ENCODE results near the gene THAP8. TPM values are rescaled to one million over a fixed set of nuclear protein-coding genes. Genes with fewer than 3 reads are reported as not detected.

Gene THAP8, protein sequence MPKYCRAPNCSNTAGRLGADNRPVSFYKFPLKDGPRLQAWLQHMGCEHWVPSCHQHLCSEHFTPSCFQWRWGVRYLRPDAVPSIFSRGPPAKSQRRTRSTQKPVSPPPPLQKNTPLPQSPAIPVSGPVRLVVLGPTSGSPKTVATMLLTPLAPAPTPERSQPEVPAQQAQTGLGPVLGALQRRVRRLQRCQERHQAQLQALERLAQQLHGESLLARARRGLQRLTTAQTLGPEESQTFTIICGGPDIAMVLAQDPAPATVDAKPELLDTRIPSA
- 2.6 and 3.5 TPM in 2 replicates for total RNA-seq

DNA sequence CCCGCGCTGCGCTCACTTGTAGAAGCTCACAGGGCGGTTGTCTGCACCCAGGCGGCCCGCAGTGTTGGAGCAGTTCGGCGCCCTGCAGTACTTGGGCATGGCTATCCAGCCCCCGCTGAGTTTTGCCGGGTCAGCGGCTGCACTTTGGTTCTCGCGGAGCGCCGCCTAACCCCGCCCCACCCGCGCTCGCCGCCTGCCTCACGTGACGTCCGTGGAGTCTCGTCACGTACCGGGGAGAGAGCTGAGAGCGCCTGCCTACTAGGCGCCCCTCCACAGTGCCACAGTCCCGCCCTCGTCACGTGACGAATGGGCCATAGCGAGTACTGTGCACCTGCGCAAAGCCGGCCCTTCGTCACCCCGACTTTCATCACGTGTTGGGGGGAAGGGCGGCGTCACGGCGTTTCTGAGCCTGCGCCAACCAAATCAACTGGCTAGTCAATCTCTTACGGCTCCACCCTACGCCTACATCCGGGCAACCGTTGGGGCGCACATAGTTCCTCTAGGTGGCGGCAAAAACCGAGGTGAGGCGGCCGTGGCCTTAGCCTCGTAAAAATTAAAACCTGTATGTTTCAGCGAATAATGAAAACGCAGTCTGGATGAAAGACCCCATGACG lies at the start of gene THAP8:
THAP8 (minus strand) TSS at position 167 of the 614 bp plus-strand sequence; CDS start at position 99, 68 bp downstream.
- intact Hi-C loops (cut with micrococcal nuclease) = loop anchor here (1.0 to 2.0 kb wide), 22 partner anchors 21 to 1025 kb away; partner anchors contain the start of genes ALKBH6, ARHGAP33, CLIP3 and LIN37

DNA sequence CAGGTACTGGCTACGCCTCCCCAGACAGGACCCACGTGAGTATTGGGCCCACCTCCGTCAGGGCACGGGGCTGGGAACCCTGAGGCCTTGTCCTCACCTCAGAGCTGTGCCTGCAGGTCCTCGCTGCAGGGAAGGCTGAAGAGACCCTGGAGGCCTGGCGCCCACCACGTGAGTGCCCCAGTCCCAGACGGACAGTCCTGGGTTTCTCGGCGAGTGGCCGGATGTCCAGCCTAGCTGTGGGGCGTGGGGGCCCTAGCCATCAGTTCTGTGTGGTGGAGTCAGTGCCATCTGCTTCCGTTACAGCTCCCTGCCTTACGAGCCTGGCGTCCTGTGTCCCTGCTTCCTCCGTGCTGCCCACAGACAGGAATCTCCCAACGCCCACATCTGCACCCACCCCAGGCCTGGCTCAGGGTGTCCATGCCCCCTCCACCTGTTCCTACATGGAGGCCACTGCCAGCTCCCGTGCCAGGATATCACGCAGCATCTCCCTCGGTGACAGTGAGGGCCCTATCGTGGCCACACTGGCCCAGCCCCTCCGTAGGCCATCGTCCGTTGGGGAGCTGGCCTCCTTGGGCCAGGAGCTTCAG lies 49.0 kb upstream of the THAP8 start:
- intact Hi-C loops (cut with micrococcal nuclease) = no loop called here

DNA sequence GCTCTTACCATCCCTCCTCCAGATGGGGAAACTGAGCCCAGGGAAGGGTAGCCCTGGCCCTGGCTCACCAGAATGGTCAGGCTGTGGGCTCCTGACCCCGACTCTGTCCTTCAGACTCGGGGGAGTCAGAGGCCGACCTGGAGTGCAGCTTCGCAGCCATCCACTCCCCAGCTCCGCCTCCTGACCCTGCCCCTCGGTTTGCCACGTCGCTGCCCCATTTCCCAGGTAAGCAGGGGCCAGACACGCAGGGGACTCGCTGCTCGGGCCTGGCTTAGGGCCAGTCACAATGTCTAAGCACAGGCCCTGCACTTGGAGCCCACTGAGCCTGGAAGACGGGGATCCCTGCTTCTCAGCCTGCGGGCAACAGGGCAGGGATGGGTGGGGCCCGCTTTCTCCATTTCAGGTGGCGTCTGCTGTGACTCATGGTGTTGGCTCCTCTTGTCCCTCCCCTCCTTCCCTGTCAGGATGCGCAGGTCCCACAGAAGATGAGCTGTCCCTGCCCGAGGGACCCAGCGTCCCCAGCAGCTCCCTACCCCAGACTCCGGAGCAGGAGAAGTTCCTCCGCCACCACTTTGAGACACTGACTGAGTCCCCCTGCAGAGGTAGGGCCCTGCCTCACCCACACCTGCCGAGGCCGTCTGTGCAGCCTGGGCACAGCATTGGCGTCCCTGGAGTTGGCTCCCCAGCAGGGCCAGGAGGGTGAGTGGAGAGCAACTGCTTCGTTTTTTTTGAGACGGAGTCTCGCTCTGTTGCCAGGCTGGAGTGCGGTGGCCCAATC lies 47.7 kb upstream of the THAP8 start:
- intact Hi-C loops (cut with micrococcal nuclease) = no loop called here

DNA sequence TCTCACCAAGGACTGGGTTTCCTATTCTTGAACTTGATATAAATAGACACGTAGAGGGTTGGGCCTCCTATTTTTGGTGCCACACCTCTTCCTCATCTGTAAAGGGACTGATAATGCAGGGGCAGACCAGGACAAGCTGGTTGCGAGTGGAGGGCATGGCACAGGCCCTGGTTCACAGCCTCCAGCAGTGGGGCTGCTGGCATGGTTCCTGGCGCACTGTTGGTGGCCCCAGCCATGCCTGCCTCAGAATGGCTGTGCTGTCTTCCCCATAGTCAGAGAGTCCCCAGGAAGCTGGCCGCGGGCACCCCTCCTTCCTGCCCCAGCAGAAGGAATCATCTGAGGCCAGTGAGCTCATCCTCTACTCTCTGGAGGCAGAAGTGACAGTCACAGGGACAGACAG lies 46.4 kb upstream of the THAP8 start:
- intact Hi-C loops (cut with micrococcal nuclease) = no loop called here

DNA sequence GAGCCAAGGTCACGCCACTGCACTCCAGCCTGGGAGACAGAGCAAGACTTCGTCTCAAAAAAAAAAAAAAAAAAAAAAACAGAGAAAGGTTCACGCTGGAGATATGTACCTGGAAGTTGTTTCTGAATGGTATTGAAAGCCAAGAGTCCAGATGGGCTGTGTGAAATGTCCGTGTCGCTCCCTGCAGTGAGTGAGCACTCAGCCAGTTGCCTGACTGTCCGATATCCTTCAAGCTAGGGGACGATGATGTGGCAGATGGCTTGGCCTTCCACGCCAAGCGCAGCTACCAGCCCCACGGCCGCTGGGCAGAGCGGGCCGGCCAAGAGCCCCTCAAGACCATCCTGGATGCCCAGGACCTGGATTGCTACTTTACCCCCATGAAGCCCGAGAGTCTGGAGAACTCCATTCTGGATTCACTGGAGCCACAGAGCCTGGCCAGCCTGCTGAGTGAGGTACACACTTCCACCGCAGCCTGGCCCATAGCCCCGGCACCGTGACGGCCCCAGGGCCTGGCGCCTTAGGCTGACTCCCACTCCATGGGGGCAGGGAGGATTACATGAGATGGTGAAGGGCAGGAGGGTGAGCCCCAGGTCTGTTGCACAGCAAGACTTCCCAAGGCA lies 45.2 kb upstream of the THAP8 start:
- intact Hi-C loops (cut with micrococcal nuclease) = no loop called here

DNA sequence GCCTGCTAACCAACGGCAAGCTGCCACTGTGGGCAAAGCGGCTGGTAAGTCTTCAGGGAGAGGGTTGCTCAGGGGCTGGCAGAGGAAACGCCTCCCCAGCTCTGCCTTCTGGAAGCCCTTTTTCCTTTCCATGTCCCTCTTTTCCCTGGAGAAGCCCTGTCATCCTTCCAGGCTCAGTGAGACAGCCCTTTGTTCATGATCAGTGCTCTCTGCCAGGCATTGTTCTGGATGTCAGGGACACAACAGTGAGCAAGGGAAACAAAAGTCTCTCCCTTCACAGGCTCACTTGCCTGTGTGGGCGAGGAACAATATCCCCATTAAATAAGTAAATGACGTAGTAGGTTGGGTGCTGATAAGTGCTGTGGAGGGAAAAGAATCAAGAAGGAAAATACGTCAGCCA lies 43.0 kb upstream of the THAP8 start:
- intact Hi-C loops (cut with micrococcal nuclease) = no loop called here

DNA sequence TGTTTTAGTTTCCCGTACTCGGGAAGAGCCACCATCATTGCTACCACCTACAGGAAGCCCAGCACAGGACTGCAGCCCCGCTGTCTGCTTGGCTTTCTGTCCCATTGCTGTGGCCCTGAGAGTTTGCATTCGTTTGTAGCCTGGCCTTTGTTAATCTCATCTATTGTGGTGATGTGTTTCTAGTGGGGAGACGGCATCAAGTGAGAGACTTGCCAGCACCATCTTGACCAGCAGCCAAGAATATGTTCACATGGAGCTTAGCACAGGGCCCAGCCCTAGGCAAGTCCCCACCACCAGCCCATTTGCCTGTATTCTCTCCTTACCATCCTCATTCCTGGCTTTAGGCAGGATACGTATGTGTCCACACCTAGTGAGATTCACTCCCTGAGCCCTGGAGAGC lies 39.6 kb upstream of the THAP8 start:
- intact Hi-C loops (cut with micrococcal nuclease) = no loop called here

DNA sequence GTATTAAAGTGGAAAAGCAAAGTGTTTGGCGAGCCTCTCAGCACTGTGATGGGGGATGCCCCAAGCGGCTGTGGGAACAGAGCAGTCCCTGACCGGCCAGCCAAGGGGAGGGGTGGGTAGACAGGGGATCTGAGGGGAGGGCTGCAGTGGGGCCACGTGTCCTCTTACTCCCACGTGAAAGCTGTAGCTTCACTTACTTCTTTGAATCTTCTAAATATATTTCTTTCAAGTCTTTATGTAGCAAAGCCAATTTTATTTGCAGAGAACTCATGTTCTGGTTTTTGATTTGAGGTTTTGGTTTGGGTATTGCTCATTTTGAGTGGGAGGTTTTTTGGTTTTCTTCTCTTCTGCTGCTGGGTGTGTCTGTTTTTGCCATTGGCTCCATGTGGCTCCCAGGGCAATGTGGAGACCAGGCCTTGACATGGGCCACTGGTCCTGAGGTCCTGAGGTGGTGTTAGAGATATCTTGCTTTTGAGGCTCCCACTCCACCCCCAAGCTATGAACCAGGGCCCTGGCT lies 39.1 kb upstream of the THAP8 start:
- intact Hi-C loops (cut with micrococcal nuclease) = no loop called here

DNA sequence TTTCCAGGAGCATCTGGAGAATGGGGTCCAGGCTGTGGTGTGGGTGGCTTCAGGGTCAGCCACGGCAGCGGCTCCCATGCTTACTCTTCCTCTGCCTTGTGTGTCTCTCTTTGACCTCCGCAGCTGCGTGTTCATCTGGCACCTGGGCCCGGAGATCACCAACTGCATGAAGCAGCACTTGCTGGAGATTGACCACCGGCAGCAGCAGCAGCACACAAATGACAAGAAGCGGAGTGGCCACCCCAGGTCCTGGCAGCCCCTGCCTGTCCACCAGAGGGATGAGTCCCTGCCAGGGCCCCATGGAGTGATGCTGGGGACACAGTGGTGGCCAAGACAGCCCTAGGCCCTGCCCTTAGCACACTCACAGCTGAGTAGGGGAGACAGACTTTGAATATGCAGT lies 38.5 kb upstream of the THAP8 start:
- intact Hi-C loops (cut with micrococcal nuclease) = no loop called here

DNA sequence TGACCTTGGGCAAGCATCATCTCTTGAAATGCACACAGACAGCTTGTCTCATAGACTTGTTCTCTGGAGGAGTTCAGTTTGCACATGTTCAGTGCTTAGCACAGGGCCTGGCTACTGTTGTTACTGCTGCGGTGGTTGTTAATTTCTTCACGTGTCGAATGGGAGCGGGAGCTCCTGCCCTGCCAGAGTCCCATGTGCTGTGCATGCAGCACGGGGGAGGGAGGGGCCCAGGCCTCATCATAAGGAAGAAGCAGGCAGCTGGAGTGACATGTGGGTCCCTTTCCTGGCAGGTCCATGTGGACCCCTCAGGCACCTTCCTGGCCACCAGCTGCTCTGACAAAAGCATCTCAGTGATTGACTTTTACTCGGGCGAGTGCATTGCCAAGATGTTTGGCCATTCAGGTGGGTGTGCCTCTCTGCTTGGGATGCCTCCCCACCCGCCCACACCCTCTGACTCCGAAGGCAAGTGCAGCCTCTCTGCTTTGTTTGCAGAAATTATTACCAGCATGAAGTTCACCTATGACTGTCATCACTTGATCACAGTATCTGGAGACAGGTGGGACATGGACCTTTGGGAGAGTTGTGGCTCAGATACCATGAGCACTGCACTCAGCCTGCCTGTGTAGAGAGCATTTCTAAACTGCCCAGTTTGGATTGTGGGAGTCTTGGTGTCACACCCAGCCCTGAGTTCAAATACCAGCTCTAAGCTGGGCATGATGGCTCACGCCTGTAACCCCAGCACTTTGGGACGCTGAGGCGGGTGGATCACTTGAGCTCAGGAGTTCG lies 37.0 kb upstream of the THAP8 start:
- intact Hi-C loops (cut with micrococcal nuclease) = no loop called here

DNA sequence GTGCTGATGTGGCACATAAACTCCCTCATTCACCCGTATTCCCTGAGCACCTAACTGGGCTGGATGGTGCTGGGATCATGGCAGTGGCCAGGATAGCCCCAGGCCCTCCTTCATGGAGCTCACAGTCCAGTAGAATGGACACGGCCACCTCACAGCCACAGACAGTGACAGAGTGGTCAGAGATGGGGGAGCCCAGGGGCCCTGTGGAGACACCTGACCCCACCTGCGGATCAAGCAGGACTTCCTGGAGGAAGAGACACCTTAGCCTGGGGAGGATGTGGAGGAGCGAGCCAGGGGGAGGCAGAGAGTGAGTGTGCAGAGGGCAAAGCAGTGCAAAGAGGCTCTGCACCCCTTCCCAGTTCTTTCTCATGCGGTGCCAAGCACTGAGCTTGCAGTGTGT lies 35.8 kb upstream of the THAP8 start:
- intact Hi-C loops (cut with micrococcal nuclease) = no loop called here

DNA sequence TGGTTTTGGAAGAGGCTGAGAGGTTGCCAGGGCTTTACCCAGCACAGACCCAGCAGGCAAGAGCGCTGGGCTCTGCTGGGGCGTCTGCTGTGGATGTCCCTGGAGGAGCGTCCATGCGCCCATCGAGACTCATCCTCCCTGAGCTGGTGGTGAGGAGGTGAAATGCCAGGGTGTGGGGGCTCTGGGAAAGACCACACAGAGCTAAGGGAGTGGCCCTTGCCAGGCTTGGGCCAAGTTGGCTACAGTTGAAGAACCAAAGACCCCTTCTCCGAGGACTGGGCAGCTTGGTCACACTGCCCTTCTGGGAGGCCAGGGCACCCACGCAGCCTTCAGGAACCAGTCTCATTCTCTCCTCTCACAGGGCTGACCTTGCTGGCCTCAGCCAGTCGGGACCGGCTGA lies 32.2 kb upstream of the THAP8 start:
- intact Hi-C loops (cut with micrococcal nuclease) = no loop called here

DNA sequence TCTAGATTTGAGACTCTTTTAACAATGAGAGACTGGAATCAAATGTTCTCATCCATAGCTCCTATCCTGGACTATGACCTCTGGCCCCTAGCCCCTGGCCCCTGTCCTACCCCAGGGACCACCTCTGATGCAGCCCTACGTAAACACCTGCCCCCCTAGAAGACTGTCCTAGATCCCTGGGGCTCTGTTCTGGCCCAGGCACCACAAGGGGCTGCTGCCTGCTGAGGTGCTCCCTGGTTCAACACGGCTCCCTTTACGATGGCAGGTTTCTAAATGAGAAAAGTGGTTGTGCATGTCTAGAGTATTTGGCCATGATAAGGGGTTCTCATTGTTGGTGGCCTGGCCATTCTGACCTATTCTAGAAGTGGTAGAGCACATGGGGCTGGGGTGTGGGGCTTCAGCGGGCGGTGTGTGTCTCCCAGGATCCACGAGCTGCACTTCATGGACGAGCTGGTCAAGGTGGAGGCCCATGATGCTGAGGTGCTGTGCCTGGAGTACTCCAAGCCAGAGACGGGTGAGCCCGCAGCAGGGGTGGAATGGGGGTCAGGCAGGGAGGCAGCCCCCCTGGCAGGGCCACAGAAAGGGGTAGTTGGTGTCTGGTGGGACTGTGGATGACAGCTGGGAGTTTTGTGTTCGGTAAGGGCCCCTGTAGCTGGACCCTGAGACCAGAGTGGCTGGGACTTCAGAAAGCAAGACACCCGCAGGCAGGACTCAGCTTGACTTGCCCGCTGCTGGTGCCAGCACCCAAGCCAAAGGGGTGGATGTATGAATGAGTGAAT lies 30.3 kb upstream of the THAP8 start:
- intact Hi-C loops (cut with micrococcal nuclease) = no loop called here

DNA sequence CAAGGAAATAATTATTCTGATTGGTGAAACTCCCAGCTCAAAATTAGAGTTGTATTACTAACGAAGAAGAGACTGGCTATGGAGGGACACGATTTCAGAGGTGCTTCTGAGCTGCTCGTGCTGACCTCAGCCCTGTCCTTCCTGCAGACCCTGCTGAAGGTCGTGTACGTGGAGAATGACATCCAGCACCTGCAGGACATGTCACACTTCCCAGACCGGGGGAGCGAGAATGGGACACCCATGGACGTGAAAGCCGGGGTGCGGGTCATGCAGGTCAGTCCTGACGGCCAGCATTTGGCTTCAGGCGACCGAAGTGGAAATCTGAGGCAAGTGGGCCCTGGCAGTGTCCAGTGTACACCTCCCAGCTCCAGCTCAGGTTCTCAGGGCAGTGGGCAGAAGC lies 28.8 kb upstream of the THAP8 start:
- intact Hi-C loops (cut with micrococcal nuclease) = no loop called here

DNA sequence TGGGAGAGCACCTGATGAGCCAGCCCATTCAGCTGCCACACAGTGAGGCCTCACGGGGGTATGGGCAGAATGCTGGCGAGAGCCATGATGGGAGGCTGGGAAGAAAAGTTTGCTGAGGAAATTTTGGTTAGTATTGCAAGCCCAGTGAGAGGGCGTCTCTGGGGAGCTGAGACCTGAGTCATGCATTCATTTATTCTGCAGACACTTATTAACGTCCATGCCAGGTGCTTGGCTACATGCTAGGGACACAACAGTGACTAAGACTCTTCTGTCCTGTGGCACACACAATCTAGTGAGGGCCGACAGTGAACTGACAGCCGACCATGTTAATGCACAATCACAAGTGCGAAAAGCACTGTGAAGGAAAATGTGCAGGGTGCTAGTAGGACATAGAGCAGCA lies 27.8 kb upstream of the THAP8 start:
- intact Hi-C loops (cut with micrococcal nuclease) = no loop called here

DNA sequence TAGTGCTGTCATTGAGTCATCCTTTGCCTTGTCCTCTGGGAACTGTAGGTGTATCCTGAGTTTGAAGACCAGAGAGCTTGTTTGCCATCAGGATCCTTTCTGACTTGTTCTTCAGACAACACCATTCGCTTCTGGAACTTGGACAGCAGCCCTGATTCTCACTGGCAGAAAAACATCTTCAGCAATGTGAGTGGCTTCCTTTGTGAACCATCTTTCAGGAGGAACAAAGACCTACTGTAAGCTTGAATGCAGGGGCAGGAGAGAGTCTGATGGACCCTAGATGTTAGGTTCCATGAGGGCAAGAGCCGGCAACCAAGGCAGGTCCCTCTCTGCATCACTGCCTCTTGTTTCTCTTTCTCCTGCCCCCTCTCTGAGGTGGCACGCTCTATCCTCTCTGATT lies 27.3 kb upstream of the THAP8 start:
- intact Hi-C loops (cut with micrococcal nuclease) = no loop called here

DNA sequence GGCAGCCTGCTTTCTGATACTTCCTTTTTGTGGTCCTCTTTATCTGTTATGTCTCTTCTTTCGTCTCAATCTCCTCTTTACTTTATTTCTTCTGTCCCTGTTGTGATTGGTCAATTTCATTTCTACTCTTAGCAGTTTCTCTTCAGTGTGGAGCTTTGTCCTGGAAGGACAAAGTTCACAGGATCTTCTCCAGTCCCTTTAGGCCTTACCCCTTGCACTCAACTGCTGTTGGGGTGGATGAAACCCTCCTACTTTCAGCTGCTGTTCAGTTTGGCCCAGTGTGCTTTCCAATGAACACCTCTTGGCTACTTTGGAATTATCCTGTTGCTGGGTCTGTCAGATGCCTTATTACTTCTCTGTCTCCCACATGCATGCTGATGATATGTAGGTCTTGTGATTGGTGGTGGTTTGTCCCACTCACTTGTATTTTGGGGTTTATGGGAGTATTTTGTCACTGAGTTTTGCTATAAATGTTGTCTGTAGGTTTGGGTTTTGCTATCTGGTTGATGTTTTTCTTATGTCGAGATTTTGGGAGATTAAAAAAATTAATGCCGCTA lies 25.4 kb upstream of the THAP8 start:
- intact Hi-C loops (cut with micrococcal nuclease) = no loop called here

DNA sequence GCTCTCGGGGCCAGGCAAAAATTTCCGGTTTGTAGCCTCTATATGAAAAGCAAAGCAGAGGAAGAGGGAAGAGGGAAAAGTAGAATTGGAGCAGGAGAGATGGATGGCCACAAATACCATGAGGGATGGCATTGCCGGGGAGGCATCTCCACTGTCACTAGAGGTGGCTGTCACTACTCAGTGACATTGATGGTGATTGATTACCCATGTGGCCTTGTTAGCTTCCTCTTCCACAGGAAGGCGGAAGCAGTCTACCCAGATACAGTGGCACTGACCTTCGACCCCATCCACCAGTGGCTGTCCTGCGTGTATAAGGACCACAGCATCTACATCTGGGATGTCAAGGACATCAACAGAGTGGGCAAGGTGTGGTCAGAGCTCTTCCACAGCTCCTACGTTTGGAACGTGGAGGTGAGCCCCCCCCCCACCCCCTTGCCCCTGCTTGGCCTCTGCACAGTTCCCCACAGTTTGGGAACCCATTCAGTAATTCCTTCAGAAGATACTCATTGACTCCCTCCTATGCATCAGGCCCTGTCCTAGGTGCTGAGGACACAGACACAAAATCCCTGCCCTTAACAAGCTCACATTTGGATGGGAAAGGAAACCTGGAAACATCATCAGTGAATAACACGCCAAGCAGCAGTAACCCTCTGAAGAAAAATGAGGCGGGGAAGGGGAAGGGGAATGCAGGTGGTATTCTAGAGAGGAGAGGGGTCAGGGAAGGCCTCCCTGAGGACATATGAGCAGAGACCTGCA lies 19.2 kb upstream of the THAP8 start:
- intact Hi-C loops (cut with micrococcal nuclease) = no loop called here

DNA sequence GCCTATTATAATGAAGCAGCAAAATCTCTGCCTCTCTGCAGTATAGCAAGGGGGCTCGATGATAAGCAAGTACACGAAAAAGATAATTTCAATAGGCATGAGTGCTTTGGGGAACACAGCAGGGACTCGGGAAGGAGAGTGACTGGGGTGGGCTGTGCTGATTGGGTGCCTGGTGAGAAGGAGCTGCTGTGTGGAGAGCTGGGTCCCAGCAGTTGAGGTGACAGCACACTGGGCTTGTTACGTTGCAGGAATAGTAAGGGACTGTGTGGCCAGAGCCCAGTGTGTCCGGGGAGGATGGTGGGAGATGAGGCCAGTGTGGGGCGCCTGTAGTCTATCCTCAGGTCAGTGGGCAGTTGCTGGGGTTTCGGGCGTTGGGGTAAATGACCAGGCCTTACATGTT lies 18.0 kb upstream of the THAP8 start:
- intact Hi-C loops (cut with micrococcal nuclease) = no loop called here
